Measurements from ENCODE around the gene TENM4. TPM values are rescaled to one million over a fixed set of nuclear protein-coding genes. Genes with fewer than 3 reads are reported as not detected.

The TENM4 gene
- total and polyA plus RNA-seq, 2 of the 8 experiments (the other 6 are each of a cell fraction or from before 2014, with no cell fraction given) = 3.5 to 7.2 TPM

DNA sequence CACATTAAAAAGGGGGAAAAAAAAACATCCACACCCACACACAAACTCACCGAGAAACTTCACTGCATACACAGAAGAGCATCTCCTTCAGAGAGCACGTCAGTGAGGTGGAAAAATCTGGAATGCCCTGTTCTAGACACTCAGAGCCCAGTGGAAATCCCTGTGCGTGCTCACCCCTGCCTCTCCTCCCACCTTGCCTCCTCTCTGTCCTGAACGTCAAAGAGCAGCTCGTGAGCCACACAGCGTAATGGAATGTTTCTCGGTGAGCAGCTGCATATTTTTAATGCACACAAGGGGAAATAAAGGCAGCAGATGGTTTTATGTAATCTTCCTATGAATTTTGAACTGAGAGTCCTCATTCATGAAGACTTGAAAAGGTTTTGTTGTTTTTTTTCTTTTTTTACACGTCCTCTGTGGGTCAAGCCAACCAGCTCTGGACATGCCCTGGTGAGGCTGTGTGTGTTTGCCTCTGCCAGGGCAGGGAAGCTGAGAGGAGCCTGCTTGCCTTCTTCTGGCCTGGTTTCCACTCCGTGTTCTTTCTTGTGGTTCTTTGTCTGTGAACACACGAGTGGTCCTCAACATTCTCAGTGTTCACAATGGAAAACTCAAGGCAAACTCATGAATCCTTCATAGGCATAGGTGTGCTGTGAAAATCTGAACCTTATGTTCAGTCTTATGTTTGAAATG is 219.2 kb downstream of the TENM4 start:
- Histone ChIP-seq H2BK120ac (replicated peaks; ENCODE audit: low read depth, low read length) (no peak overlapping the region), H3K23me2 (ENCODE audit: low read depth, low read length) (no peaks in the 10 kb centered on the region), H2AK5ac (ENCODE audit: low read depth, low read length) (no peak overlapping the region), H2BK5ac (ENCODE audit: low read depth, low read length) (no peak overlapping the region), H3K4me1 (replicated peaks in 1 of 4; ENCODE audit: control insufficient read depth in 3 of 4, insufficient read depth in 4 of 4, low read length in 3 of 4) (peaks cover 0 to 2% (median 0%) of the 10 kb centered on the region in 4 experiments; a peak in 1 of 7 replicates), H4K8ac (ENCODE audit: extremely low read depth, insufficient read depth, low read length) (no peak overlapping the region), H2AFZ (ENCODE audit: low read length) (no peak overlapping the region), H3K27me3 (replicated peaks in 1 of 4; ENCODE audit: control insufficient read depth in 3 of 4, extremely low read depth in 1 of 4, insufficient read depth in 3 of 4, low read length in 3 of 4) (peaks cover 0 to 1% (median 0%) of the 10 kb centered on the region in 4 experiments; a peak in 1 of 7 replicates), H3K27ac (ENCODE audit: low read depth, low read length) (no peak overlapping the region), H2BK20ac (ENCODE audit: low read length) (no peak overlapping the region), H3K9me3 (ENCODE audit: insufficient read depth in 2 of 2, low read depth in 1 of 2, low read length in 1 of 2) (no peaks in the 10 kb centered on the region), H2BK12ac (ENCODE audit: low read depth, low read length) (no peak overlapping the region), H4K5ac (ENCODE audit: insufficient read length, low read depth, low read length) (no peak overlapping the region), H3K14ac (ENCODE audit: insufficient read length) (no peak overlapping the region), H2BK15ac (ENCODE audit: low read length) (no peak overlapping the region), H3K4ac (replicated peaks; ENCODE audit: insufficient read length, low read depth, low read length) (no peak overlapping the region), H3K23ac (ENCODE audit: insufficient read length) (no peak overlapping the region), H3K79me2 (ENCODE audit: control insufficient read depth in 1 of 2, insufficient read depth in 2 of 2, low read length in 2 of 2) (no peaks in the 10 kb centered on the region), H4K20me1 (replicated peaks in 1 of 2; ENCODE audit: control insufficient read depth in 1 of 2, insufficient read depth in 2 of 2, low read length in 2 of 2) (no peaks in the 10 kb centered on the region), H4K91ac (replicated peaks; ENCODE audit: insufficient read length, low read length) (no peak overlapping the region), H3K36me3 (ENCODE audit: control insufficient read depth in 2 of 4, insufficient read depth in 4 of 4, low read length in 3 of 4) (no peaks in the 10 kb centered on the region), H3K79me1 (ENCODE audit: low read depth, low read length) (no peaks in the 10 kb centered on the region), H3K9ac (replicated peaks in 1 of 4; ENCODE audit: extremely low read depth in 1 of 4, low read depth in 3 of 4, low read length in 3 of 4) (no peak overlapping the region), H3K56ac (replicated peaks; ENCODE audit: insufficient read length, low read depth, low read length) (no peak overlapping the region), H3K4me3 (ENCODE audit: extremely low read depth in 1 of 4, insufficient read depth in 2 of 4, low read depth in 3 of 4, low read length in 4 of 4) (no peak overlapping the region), H3K18ac (ENCODE audit: extremely low read depth, low read length) (no peak overlapping the region), H3K4me2 (ENCODE audit: insufficient read depth in 1 of 2, low read depth in 2 of 2, low read length in 2 of 2) (no peak overlapping the region)
- ChIA-PET CTCF (ENCODE audit: partially characterized antibody) (interaction anchor here (0.8 kb wide), 1 partner anchor 66 kb away, joined by 3 read pairs; no protein-coding TSS in a partner anchor), POLR2A (ENCODE audit: partially characterized antibody) (no interaction called here)
- no peak for DNase-seq (ENCODE audit: low read depth in 1 of 2, low spot score in 2 of 2)
- no peak for FAIRE-seq
- WGBS, 2 experiments (ENCODE audit: extremely low coverage in 1 of 2, insufficient coverage in 1 of 2, insufficient read length in 1 of 2, insufficient replicate concordance in 2 of 2, low coverage in 1 of 2, low lambda C conversion rate in 2 of 2, missing lambda C conversion rate in 1 of 2) = 92% methylated on average over 10 of the region's 10 CpGs; no CpG with 5 or more reads in 1 of the 2 experiments
- TF ChIP-seq, protein P1, sequence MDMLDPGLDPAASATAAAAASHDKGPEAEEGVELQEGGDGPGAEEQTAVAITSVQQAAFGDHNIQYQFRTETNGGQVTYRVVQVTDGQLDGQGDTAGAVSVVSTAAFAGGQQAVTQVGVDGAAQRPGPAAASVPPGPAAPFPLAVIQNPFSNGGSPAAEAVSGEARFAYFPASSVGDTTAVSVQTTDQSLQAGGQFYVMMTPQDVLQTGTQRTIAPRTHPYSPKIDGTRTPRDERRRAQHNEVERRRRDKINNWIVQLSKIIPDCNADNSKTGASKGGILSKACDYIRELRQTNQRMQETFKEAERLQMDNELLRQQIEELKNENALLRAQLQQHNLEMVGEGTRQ (IDR thresholded peaks at IDR 0.05; ENCODE audit: low read length) = no peak
- TF ChIP-seq CBX5 (IDR thresholded peaks at IDR 0.05; ENCODE audit: low read depth, low read length) = no peak
- TF ChIP-seq ZNF274 (IDR thresholded peaks at IDR 0.05; ENCODE audit: borderline replicate concordance, extremely low read depth, low read length) = no peak
- TF ChIP-seq TAF1 (IDR thresholded peaks at IDR 0.05; ENCODE audit: low read depth, low read length) = no peak
- TF ChIP-seq PHF8 (conservative IDR thresholded peaks at IDR 0.05; ENCODE audit: low read depth, low read length) = no peak
- no peak for TF ChIP-seq CREB1 (IDR thresholded peaks at IDR 0.05)
- TF ChIP-seq RBBP5 (IDR thresholded peaks at IDR 0.05; ENCODE audit: borderline replicate concordance, low read depth, low read length) = no peak
- TF ChIP-seq NRF1 (IDR thresholded peaks at IDR 0.05; ENCODE audit: low read depth, low read length) = no peak
- no peak for TF ChIP-seq GTF2F1 (IDR thresholded peaks at IDR 0.05; ENCODE audit: borderline replicate concordance, low read depth, low read length)
- no peak for TF ChIP-seq RXRA (IDR thresholded peaks at IDR 0.05; ENCODE audit: insufficient read depth, low read depth, low read length)
- TF ChIP-seq POLR2A (IDR thresholded peaks at IDR 0.05; ENCODE audit: control extremely low read depth in 1 of 2, low read depth in 2 of 2, low read length in 2 of 2) = no peak
- TF ChIP-seq CEBPB (IDR thresholded peaks at IDR 0.05; ENCODE audit: low read depth, low read length) = no peak
- TF ChIP-seq JUND (IDR thresholded peaks at IDR 0.05; ENCODE audit: low read length) = no peak
